Activated CD4-positive, alpha-beta T cell treated with anti-CD3 and anti-CD28 coated beads for 36 hours (primary cell): Measurements from ENCODE around the gene CDNF. TPM values are rescaled to one million over a fixed set of nuclear protein-coding genes. Genes with fewer than 3 reads are reported as not detected.

Experiments used
- ATAC-seq: fragments of 200-7000 bp; cut with Tn5 transposase; one replicate; pipeline ENCODE4 v1.10.0; 2021; ENCODE audit warnings: mild to moderate bottlenecking, moderate library complexity
- CTCF ChIA-PET: fragments of 350-600 bp; sonication (Branson Sonifier 250); formaldehyde crosslinking; loops from one replicate; lab custom pipeline; 2021; ENCODE audit warnings: antibody characterized with exemption; lab: Charles Lee
- POLR2A ChIA-PET: fragments of 350-600 bp; sonication (Branson Sonifier 250); formaldehyde crosslinking; loops from one replicate; lab custom pipeline; 2021; ENCODE audit warnings: antibody characterized with exemption, inconsistent platforms; lab: Charles Lee
- DNase-seq: peaks from one replicate; pipeline ENCODE4 v3.0.0-alpha.2; 2020
- H3K27ac Mint-ChIP-seq: one replicate; pipeline ENCODE4 v1.8.0; 2021; ENCODE audit warnings: mixed read lengths
- H3K27me3 Mint-ChIP-seq: one replicate; pipeline ENCODE4 v1.8.0; 2021; ENCODE audit warnings: mixed read lengths
- H3K36me3 Mint-ChIP-seq: one replicate; pipeline ENCODE4 v1.8.0; 2021; ENCODE audit warnings: low read depth, mixed read lengths
- H3K4me1 Mint-ChIP-seq: one replicate; pipeline ENCODE4 v1.8.0; 2021; ENCODE audit warnings: mixed read lengths
- H3K4me3 Mint-ChIP-seq: one replicate; pipeline ENCODE4 v1.8.0; 2021; ENCODE audit warnings: mild to moderate bottlenecking, moderate library complexity, mixed read lengths
- H3K9me3 Mint-ChIP-seq: one replicate; pipeline ENCODE4 v1.8.0; 2021; ENCODE audit warnings: low read depth, mixed read lengths
- intact Hi-C, 2 experiments: fragments of 100-400 bp; cut with DNase I in 1 of 2; cut with micrococcal nuclease in 1 of 2; formaldehyde crosslinking; loops; one replicate each; pipeline versions ENCODE4 v1.14.2 to v1.15.1; 2022 to 2024; cut with DNase I, micrococcal nuclease
- total RNA-seq, 2 experiments: library from RNA; stranded (reverse); gene quantifications; one replicate each; pipeline ENCODE4 v1.2.3, GENCODE V29; 2021

CDNF gene
- total RNA-seq, 2 experiments from 2014 or later = 2.5 to 2.7 TPM

GRCh38 chr10:14772399-14772798, 65.4 kb downstream of the CDNF start:
- H3K27ac Mint-ChIP-seq = no peak overlapping the region
- H3K36me3 Mint-ChIP-seq = no peaks in the 10 kb centered on the region
- no peaks in the 10 kb centered on the region for H3K9me3 Mint-ChIP-seq
- ATAC-seq = no peak
- no peaks in the 10 kb centered on the region for H3K27me3 Mint-ChIP-seq
- intact Hi-C loops = no loop called here
- POLR2A ChIA-PET = no interaction called here
- CTCF ChIA-PET = no interaction called here
- H3K4me1 Mint-ChIP-seq = no peaks in the 10 kb centered on the region
- no peak overlapping the region for H3K4me3 Mint-ChIP-seq
- DNase-seq = no peak

GRCh38 chr10:14770927-14771326, 66.9 kb downstream of the CDNF start:
- DNase-seq = no peak
- H3K27me3 Mint-ChIP-seq = no peaks in the 10 kb centered on the region
- intact Hi-C loops = no loop called here
- no peaks in the 10 kb centered on the region for H3K9me3 Mint-ChIP-seq
- POLR2A ChIA-PET = no interaction called here
- no peak for ATAC-seq
- CTCF ChIA-PET = interaction anchor here (1.0 to 1.2 kb wide), 2 partner anchors 10 to 13 kb away, joined by 3 read pairs; no protein-coding TSS in a partner anchor
- no peaks in the 10 kb centered on the region for H3K4me1 Mint-ChIP-seq
- H3K4me3 Mint-ChIP-seq = no peak overlapping the region
- H3K27ac Mint-ChIP-seq = no peak overlapping the region
- no peaks in the 10 kb centered on the region for H3K36me3 Mint-ChIP-seq

Other genes starting within 250 kb of the CDNF start
- gene FAM107B, start 63.1 kb downstream of the CDNF start, total RNA-seq = 100 to 1,000 TPM; 126 to 148 TPM
- 10 to 100 TPM; 26.1 to 36.0 TPM for gene HSPA14, start 269 bp upstream of the CDNF start, total RNA-seq
- 10 to 100 TPM; 19.2 to 22.9 TPM for gene MSANTD7, start 269 bp upstream of the CDNF start, total RNA-seq
- gene SUV39H2, start 40.8 kb upstream of the CDNF start, total RNA-seq = 10 to 100 TPM; 42.9 to 51.5 TPM
- 10 to 100 TPM; 17.9 to 30.9 TPM for gene DCLRE1C, start 116.1 kb upstream of the CDNF start, total RNA-seq
- 1 to 10 TPM in 1 of 2 experiments, under 1 TPM in 1; 0.81 to 1.1 TPM for gene MEIG1, start 121.4 kb upstream of the CDNF start, total RNA-seq
- gene OLAH, start 205.9 kb upstream of the CDNF start, total RNA-seq = under 1 TPM; 0.16 to 0.90 TPM